B cell (primary cell): ENCODE data around the gene CARHSP1. TPM values are rescaled to one million over a fixed set of nuclear protein-coding genes. Genes with fewer than 3 reads are reported as not detected.
A peak's percentile ranks its signal among the peaks of the same experiment; 100 is the strongest.
"Not testable (repeated sequence)": the region's sequence is repeated elsewhere in the genome, so short reads cannot be mapped to it uniquely, and the experiment has no call there.

ENCODE experiments used
- ATAC-seq: fragments of 200-7000 bp; cut with Tn5 transposase; one replicate; pipeline ENCODE4 v1.10.0; 2021; ENCODE audit warnings: low read depth, mild to moderate bottlenecking, moderate number of reproducible peaks, moderate library complexity
- CTCF ChIA-PET: fragments of 350-600 bp; sonication (Branson Sonifier 250); formaldehyde crosslinking; loops from one replicate; lab custom pipeline; 2021; ENCODE audit warnings: antibody characterized with exemption, inconsistent platforms; lab: Charles Lee
- POLR2A ChIA-PET: fragments of 350-600 bp; sonication (Branson Sonifier 250); formaldehyde crosslinking; loops from one replicate; lab custom pipeline; 2021; ENCODE audit warnings: antibody characterized with exemption; lab: Charles Lee
- DNase-seq: peaks from one replicate; pipeline ENCODE4 v3.0.0; 2013
- H2AFZ ChIP-seq: 2 replicates; pipeline ENCODE4 v1.6.1; 2012; ENCODE audit warnings: mild to moderate bottlenecking, low read depth, low read length; ENCODE audit not compliant: insufficient read depth, poor library complexity, severe bottlenecking
- H3K27ac ChIP-seq, 2 donors: 1 replicate in 1 of 2; 2 replicates in 1 of 2; pipeline ENCODE4 v1.5.1; 2012 to 2013; ENCODE audit warnings: low read length in 2 of 2, mild to moderate bottlenecking in 2 of 2, moderate library complexity in 1 of 2
- H3K27me3 ChIP-seq, 4 experiments: fragments of 200-600 bp in 1 of 4; sonication (generic) in 1 of 4; replicated peaks in 1 of 4; 1 replicate in 2 of 4; 2 replicates in 2 of 4; pipeline versions ENCODE4 v1.6.1 to v1.7.0; 2013 to 2016; ENCODE audit warnings: low read length in 3 of 4, mild to moderate bottlenecking in 2 of 4, mixed read lengths in 1 of 4, moderate library complexity in 1 of 4; ENCODE audit not compliant: insufficient read depth in 4 of 4, control insufficient read depth in 3 of 4; ENCODE audit errors: control extremely low read depth in 1 of 4
- H3K36me3 ChIP-seq, 2 experiments: replicated peaks in 1 of 2; 1 replicate in 1 of 2; 2 replicates in 1 of 2; pipeline versions ENCODE4 v1.6.1 to v1.7.1; 2013; ENCODE audit warnings: low read length in 1 of 2; ENCODE audit not compliant: insufficient read depth in 2 of 2, control insufficient read depth in 1 of 2; ENCODE audit errors: control extremely low read depth in 1 of 2, extremely low read depth in 1 of 2
- H3K4me1 ChIP-seq, 2 donors: fragments of 200-600 bp in 1 of 2; sonication (generic) in 1 of 2; 1 replicate in 1 of 2; 2 replicates in 1 of 2; pipeline versions ENCODE4 v1.5.1 to v1.6.1; 2013 to 2017; ENCODE audit warnings: low read length in 2 of 2; ENCODE audit not compliant: control insufficient read depth in 2 of 2, insufficient read depth in 2 of 2
- H3K4me2 ChIP-seq: replicated peaks from 2 replicates; pipeline ENCODE3; 2012; ENCODE audit warnings: mild to moderate bottlenecking, low read depth, low read length; ENCODE audit not compliant: poor library complexity, severe bottlenecking
- H3K4me3 ChIP-seq, 5 experiments: fragments of 200-600 bp in 1 of 5; sonication (generic) in 1 of 5; 1 replicate in 3 of 5; 2 replicates in 2 of 5; pipeline versions ENCODE4 v1.5.1 to v1.7.0; 2011 to 2016; ENCODE audit warnings: low read length in 4 of 5, mild to moderate bottlenecking in 4 of 5, low read depth in 2 of 5, control low read depth in 1 of 5, moderate library complexity in 1 of 5; ENCODE audit not compliant: insufficient read depth in 1 of 5; ENCODE audit errors: control extremely low read depth in 1 of 5, extremely low read depth in 1 of 5
- H3K79me2 ChIP-seq: fragments of 200-600 bp; sonication (generic); one replicate; pipeline ENCODE4 v1.6.0; 2016; ENCODE audit warnings: low read length; ENCODE audit not compliant: control insufficient read depth, insufficient read depth
- H3K9ac ChIP-seq: fragments of 200-600 bp; sonication (generic); 2 replicates; pipeline ENCODE4 v1.6.1; 2017; ENCODE audit warnings: mild to moderate bottlenecking, low read length, moderate library complexity
- H3K9me3 ChIP-seq, 3 donors: one replicate each; pipeline versions ENCODE4 v1.6.1 to v1.7.1; 2013; ENCODE audit warnings: low read length in 2 of 3; ENCODE audit not compliant: control insufficient read depth in 2 of 3, insufficient read depth in 1 of 3; ENCODE audit errors: control extremely low read depth in 1 of 3
- H4K20me1 ChIP-seq: 2 replicates; pipeline ENCODE4 v1.6.0; 2012; ENCODE audit warnings: mild to moderate bottlenecking, low read length; ENCODE audit not compliant: insufficient read depth, control insufficient read depth, poor library complexity, severe bottlenecking
- H3K27ac Mint-ChIP-seq: one replicate; pipeline ENCODE4 v1.8.0; 2021; ENCODE audit warnings: mixed read lengths
- H3K27me3 Mint-ChIP-seq: one replicate; pipeline ENCODE4 v1.8.0; 2021; ENCODE audit warnings: mixed read lengths
- H3K4me1 Mint-ChIP-seq: one replicate; pipeline ENCODE4 v1.8.0; 2021; ENCODE audit warnings: mixed read lengths
- H3K4me3 Mint-ChIP-seq: one replicate; pipeline ENCODE4 v1.8.0; 2021; ENCODE audit warnings: mixed read lengths
- H3K9me3 Mint-ChIP-seq: one replicate; pipeline ENCODE4 v1.8.0; 2022; ENCODE audit warnings: mixed read lengths; ENCODE audit not compliant: insufficient read depth
- EZH2 ChIP-seq: IDR thresholded peaks from 2 replicates; pipeline ENCODE4 v1.6.1; 2012; ENCODE audit warnings: borderline replicate concordance, low read depth, mild to moderate bottlenecking, moderate library complexity, low read length; ENCODE audit not compliant: insufficient read depth, poor library complexity, severe bottlenecking
- WGBS: methylation state at CpG from one replicate; pipeline ENCODE4 v1.1.5; 2013; ENCODE audit warnings: missing lambda C conversion rate; ENCODE audit not compliant: insufficient coverage; 5-methylcytosine and 5-hydroxymethylcytosine counted together
- intact Hi-C: fragments of 100-400 bp; cut with micrococcal nuclease; formaldehyde crosslinking; loops from one replicate; pipeline ENCODE4 v1.10.0; 2022
- polyA minus RNA-seq: library from RNA; depleted of rRNA, polyadenylated mRNA; stranded (reverse); fragments of >200 nt; gene quantifications from 2 replicates; pipeline ENCODE4 v1.2.3, GENCODE V29; 2012
- polyA plus RNA-seq: library from polyadenylated mRNA; depleted of rRNA; stranded (reverse); fragments of >200 nt; gene quantifications from 2 replicates; pipeline ENCODE4 v1.2.3, GENCODE V29; 2012
- total RNA-seq, 2 donors: library from RNA; stranded (reverse); fragments of 120-200 nt in 1 of 2; gene quantifications; 1 replicate in 1 of 2; 2 replicates in 1 of 2; pipeline versions ENCODE4 v1.2.3 to v1.2.4, GENCODE V29; 2013 to 2022
- TF ChIP-seq, protein P1 (sequence below): fragments of 200-600 bp; IDR thresholded peaks from one replicate; pipeline ENCODE4 v1.8.0; 2022; ENCODE audit warnings: antibody characterized with exemption, mild to moderate bottlenecking

CARHSP1 gene
- total RNA-seq (63.1 and 64.2 TPM in 2 replicates), polyA plus RNA-seq (26.5 and 27.4 TPM in 2 replicates), polyA minus RNA-seq (50.4 and 51.8 TPM in 2 replicates)
- 29.5 TPM for total RNA-seq (2013)

DNA sequence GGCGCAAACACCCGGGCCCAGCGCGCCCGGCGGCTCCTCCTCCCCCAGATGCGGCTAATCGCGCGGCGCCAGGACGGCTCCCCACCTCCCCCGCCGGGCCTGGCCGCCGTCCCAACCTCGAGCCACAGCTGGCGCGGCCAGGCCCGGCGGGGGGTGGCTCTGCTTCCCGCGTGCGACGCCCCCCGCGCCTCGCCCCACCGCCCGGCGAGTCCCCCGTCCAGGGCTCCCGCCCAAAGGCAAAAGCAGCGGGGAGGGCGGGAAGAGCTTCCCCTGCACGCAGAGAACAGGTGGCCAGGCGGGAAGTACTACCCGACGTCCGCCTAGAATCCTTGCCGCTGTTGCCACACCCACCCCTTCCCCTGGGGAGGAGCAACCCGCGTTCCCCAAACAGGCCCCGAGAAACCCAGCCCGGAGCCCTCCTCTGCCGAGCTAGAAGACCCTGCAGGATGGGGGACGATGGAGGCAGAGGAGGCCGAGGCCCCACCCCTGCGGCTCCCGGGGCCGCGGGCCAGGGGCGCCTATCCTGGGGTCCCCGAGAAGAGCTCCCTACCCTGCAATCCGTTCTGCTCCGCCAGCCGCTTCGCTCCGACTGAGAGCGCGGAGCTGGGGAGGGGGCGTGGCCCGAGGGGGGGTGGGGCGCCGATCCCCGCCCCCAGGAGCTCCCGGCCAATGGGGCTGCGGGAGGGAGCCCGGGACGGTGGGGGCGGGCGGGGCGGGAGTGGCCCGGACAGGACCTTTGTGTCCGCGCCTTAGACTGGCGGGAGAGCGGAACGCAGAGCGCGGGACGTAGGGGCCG is at the start of gene CARHSP1:
TSS of gene CARHSP1 (minus strand) at position 591 of the 796 bp plus-strand sequence. CDS start 9,678 bp downstream, outside the sequence.
- intact Hi-C loops: loop anchor here (1.0 to 5.0 kb wide), 7 partner anchors 23 to 1874 kb away; partner anchors contain the start of genes ABAT, HAPSTR1, NUBP1 and PMM2
- Histone ChIP-seq H3K36me3 (no peaks in the 10 kb centered on the region), H3K27me3 (no peaks in the 10 kb centered on the region), H2AFZ (peak within 1 kb of the TSS; percentile 81), H3K4me2 (peak within 1 kb of the TSS; percentile 99), H4K20me1 (peaks cover 45% of the 10 kb centered on the region), H3K79me2 (peaks cover 49% of the 10 kb centered on the region), H3K4me3 (peak within 1 kb of the TSS; percentile 76 to 89 (median 84)), H3K27ac (peak within 1 kb of the TSS; percentile 66 to 78), H3K9me3 (no peaks in the 10 kb centered on the region), H3K9ac (peak within 1 kb of the TSS; percentile 77), H3K4me1 (peaks cover 34 to 68% of the 10 kb centered on the region in 2 donors)
- Mint-ChIP-seq H3K4me3 (peak within 1 kb of the TSS; percentile 94), H3K9me3 (no peaks in the 10 kb centered on the region), H3K4me1 (peaks cover 56% of the 10 kb centered on the region), H3K27me3 (no peaks in the 10 kb centered on the region), H3K27ac (peak within 1 kb of the TSS; percentile 93)
- POLR2A ChIA-PET: interaction anchor here (0.6 to 1.5 kb wide), 9 partner anchors 23 to 1876 kb away, joined by 3 to 9 read pairs (median 4); partner anchors contain the start of genes HAPSTR1, PMM2 and TMEM186
- DNase-seq: peak; percentile 89
- ATAC-seq: peak; percentile 85
- TF ChIP-seq, protein P1, sequence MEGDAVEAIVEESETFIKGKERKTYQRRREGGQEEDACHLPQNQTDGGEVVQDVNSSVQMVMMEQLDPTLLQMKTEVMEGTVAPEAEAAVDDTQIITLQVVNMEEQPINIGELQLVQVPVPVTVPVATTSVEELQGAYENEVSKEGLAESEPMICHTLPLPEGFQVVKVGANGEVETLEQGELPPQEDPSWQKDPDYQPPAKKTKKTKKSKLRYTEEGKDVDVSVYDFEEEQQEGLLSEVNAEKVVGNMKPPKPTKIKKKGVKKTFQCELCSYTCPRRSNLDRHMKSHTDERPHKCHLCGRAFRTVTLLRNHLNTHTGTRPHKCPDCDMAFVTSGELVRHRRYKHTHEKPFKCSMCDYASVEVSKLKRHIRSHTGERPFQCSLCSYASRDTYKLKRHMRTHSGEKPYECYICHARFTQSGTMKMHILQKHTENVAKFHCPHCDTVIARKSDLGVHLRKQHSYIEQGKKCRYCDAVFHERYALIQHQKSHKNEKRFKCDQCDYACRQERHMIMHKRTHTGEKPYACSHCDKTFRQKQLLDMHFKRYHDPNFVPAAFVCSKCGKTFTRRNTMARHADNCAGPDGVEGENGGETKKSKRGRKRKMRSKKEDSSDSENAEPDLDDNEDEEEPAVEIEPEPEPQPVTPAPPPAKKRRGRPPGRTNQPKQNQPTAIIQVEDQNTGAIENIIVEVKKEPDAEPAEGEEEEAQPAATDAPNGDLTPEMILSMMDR: no peak
- TF ChIP-seq EZH2: no peak
- WGBS: under 1% methylated on average over 69 of the region's 83 CpGs
- CTCF ChIA-PET: interaction anchor here (0.6 to 3.8 kb wide), 8 partner anchors 12 to 1428 kb away, joined by 3 to 42 read pairs (median 4); partner anchors contain the start of gene LITAFD

DNA sequence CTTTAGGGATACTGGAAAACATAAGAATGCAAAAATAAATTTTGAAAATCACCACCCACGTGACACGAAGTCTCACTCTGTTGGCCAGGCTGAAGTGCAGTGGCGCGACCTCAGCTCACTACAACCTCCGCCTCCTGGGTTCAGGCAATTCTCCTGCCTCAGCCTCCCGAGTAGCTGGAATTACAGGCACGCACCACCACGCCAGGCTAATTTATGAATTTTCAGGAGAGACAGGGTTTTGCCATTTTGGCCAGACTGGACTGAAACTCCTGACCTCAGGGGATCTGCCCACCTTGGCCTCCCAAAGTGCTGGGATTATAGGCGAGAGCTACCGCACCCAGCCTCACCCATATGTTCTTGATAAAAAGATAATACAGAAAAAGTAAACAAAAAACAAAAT is 48.5 kb upstream of the CARHSP1 start:
- H3K4me2 ChIP-seq, POLR2A ChIA-PET, ATAC-seq, H3K9me3 ChIP-seq, H3K4me1 ChIP-seq, H3K27me3 ChIP-seq, H3K9me3 Mint-ChIP-seq, H2AFZ ChIP-seq, DNase-seq, intact Hi-C loops, H3K27me3 Mint-ChIP-seq, H3K27ac Mint-ChIP-seq, H3K9ac ChIP-seq, H3K27ac ChIP-seq, CTCF ChIA-PET, H3K4me3 Mint-ChIP-seq, H3K4me3 ChIP-seq: not testable (repeated sequence)
- H4K20me1 ChIP-seq: peaks cover 87% of the 10 kb centered on the region
- peaks cover 13% of the 10 kb centered on the region for H3K4me1 Mint-ChIP-seq
- peaks cover 84% of the 10 kb centered on the region for H3K79me2 ChIP-seq
- 93% methylated on average over 5 of the region's 10 CpGs for WGBS
- peaks cover 6 to 90% of the 10 kb centered on the region in 2 experiments for H3K36me3 ChIP-seq
